ENCODE data around the gene CAVIN4.
A peak's percentile ranks its signal among the peaks of the same experiment; 100 is the strongest.

DNA sequence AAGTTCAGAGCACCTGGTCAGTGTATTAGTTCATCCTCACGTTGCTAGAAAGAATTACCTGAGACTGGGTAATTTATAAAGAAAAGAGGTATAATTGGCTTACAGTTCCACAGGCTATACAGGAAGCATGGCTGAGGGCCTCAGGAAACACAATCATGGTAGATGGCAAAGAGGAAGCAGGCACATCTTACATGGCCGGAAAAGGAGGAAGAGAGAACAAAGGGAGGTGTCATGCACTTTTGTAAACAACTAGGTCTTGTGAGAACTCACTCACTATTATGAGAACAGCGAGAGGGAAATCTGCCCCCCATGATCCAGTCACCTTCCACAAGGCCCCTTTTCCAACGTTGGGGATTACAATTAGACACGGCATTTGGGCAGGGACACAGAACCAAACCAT, 28.8 kb upstream of the CAVIN4 start:
- TF ChIP-seq CEBPB (tag; IDR thresholded peaks at IDR 0.05), result no peak
- TF ChIP-seq ZNF584 (CRISPR knock-in tag; IDR thresholded peaks at IDR 0.05; ENCODE audit: low read depth), result no peak
- TF ChIP-seq YY1 (IDR thresholded peaks at IDR 0.05; ENCODE audit: borderline replicate concordance in 1 of 3, control insufficient read depth in 1 of 3, extremely low read depth in 1 of 3, insufficient read depth in 3 of 3, insufficient read length in 1 of 3, insufficient replicate concordance in 2 of 3, low read depth in 1 of 3, low read length in 2 of 3), result no peak
- TF ChIP-seq RCOR1 (IDR thresholded peaks at IDR 0.05; ENCODE audit: borderline replicate concordance in 1 of 2, low read depth in 2 of 2, low read length in 2 of 2), result no peak
- TF ChIP-seq SP1 (CRISPR knock-in tag; IDR thresholded peaks at IDR 0.05), result no peak
- no peak for TF ChIP-seq THRA (IDR thresholded peaks at IDR 0.05)
- TF ChIP-seq CTCF (IDR thresholded peaks at IDR 0.05 in 2 of 3, conservative IDR thresholded peaks at IDR 0.05 in 1 of 3; ENCODE audit: insufficient read depth in 2 of 3, low read depth in 1 of 3, low read length in 3 of 3), result no peak
- no peak for TF ChIP-seq POLR2AphosphoS5 (IDR thresholded peaks at IDR 0.05; ENCODE audit: control insufficient read depth, insufficient read depth, low read depth, low read length)
- no peak for TF ChIP-seq MXD1 (CRISPR knock-in tag; IDR thresholded peaks at IDR 0.05; ENCODE audit: borderline replicate concordance, poor library complexity, severe bottlenecking)
- TF ChIP-seq ELF4 (CRISPR knock-in tag; IDR thresholded peaks at IDR 0.05), result no peak
- TF ChIP-seq ZFX (CRISPR knock-in tag; IDR thresholded peaks at IDR 0.05), result no peak
- peak; percentile 86 for TF ChIP-seq ZNF431 (CRISPR knock-in tag; IDR thresholded peaks at IDR 0.05)
